ENCODE measurements around the gene CBX3. TPM values are rescaled to one million over a fixed set of nuclear protein-coding genes. Genes with fewer than 3 reads are reported as not detected.

Gene CBX3
- total RNA-seq, 4 donors from 2014 or later, result 61.7 to 109 (median 77.7) TPM

- Histone ChIP-seq H3K4me3 (peak overlapping the region; percentile 81 to 95 (median 94)), H3K27ac (peak overlapping the region; percentile 98 to 100 (median 100)), H3K4me1 (peaks cover 0 to 41% (median 33%) of the 10 kb centered on the region in 4 donors), H3K9me3 (no peaks in the 10 kb centered on the region), H3K36me3 (peaks cover 0 to 15% (median under 1%) of the 10 kb centered on the region in 3 donors), H3K27me3 (no peaks in the 10 kb centered on the region)
- peak in 1 of 2 donors; percentile 22 for DNase-seq (ENCODE audit: low spot score in 2 of 2)
- TF ChIP-seq EP300 (IDR thresholded peaks at IDR 0.05) (no peak), CTCF (IDR thresholded peaks at IDR 0.05) (no peak), POLR2A (IDR thresholded peaks at IDR 0.05) (no peak)
- 1% methylated on average over 35 to 47 of the region's 68 CpGs for WGBS, 2 donors
These were observed 760 bp downstream of the CBX3 start for GRCh38 chr7:26202019-26202990.

DNA sequence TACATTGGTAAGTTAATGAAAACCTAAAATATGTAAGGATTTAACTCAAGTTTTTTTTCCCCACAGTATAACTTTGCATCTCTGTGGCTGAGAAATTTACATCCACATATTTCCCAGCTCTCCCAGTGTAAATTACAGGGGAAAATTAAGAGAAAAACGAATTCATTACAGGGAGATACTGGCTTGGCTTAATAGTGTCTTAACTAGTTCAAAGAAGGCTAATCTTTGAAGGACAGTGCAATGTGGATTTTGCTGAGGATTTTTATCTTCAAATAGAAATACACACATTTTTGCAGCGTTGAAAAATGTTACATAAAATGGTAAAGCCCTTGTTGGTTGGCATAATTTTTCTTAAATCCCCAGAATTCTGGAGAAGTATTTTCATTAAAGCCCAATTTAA, 1.5 kb downstream of the CBX3 start:
- TF ChIP-seq CTCF (IDR thresholded peaks at IDR 0.05), result no peak
- no peak for TF ChIP-seq EP300 (IDR thresholded peaks at IDR 0.05)
- no peak for DNase-seq (ENCODE audit: low spot score in 2 of 2)
- Histone ChIP-seq H3K27me3 (no peaks in the 10 kb centered on the region), H3K4me3 (peak overlapping the region; percentile 81 to 95 (median 94)), H3K9me3 (no peaks in the 10 kb centered on the region), H3K4me1 (peaks cover 0 to 42% (median 28%) of the 10 kb centered on the region in 4 donors), H3K36me3 (peaks cover 0 to 22% (median 8%) of the 10 kb centered on the region in 3 donors), H3K27ac (peak overlapping the region; percentile 98 to 100 (median 100))
- 6 to 7% methylated on average over 2 of the region's 2 CpGs for WGBS, 2 donors

GRCh38 chr7:26208040-26208439, 6.5 kb downstream of the CBX3 start:
- TF ChIP-seq EP300 (IDR thresholded peaks at IDR 0.05) (no peak), CTCF (IDR thresholded peaks at IDR 0.05) (no peak), POLR2A (IDR thresholded peaks at IDR 0.05) (no peak)
- Histone ChIP-seq H3K4me3 (no peak overlapping the region), H3K27me3 (no peaks in the 10 kb centered on the region), H3K9me3 (no peaks in the 10 kb centered on the region), H3K4me1 (peaks cover 0 to 38% (median 22%) of the 10 kb centered on the region in 4 donors), H3K36me3 (peaks cover 0 to 70% (median 8%) of the 10 kb centered on the region in 3 donors), H3K27ac (no peak overlapping the region)
- WGBS, 2 donors, result 42 to 54% methylated on average over 5 of the region's 5 CpGs
- no peak for DNase-seq (ENCODE audit: low spot score in 2 of 2)

- Histone ChIP-seq H3K27ac (no peak overlapping the region), H3K4me1 (peaks cover 0 to under 1% (median 0%) of the 10 kb centered on the region in 4 donors), H3K27me3 (no peaks in the 10 kb centered on the region), H3K9me3 (no peaks in the 10 kb centered on the region), H3K4me3 (no peak overlapping the region), H3K36me3 (peaks cover 0 to 55% (median 0%) of the 10 kb centered on the region in 3 donors)
- DNase-seq (ENCODE audit: low spot score in 2 of 2), result no peak
- 83 to 86% methylated on average over 2 of the region's 2 CpGs for WGBS, 2 donors
- no peak for TF ChIP-seq CTCF (IDR thresholded peaks at IDR 0.05)
These were observed 11.6 kb downstream of the CBX3 start for GRCh38 chr7:26212921-26213718.
